ENCODE results near the gene KCNH2. TPM values are rescaled to one million over a fixed set of nuclear protein-coding genes. Genes with fewer than 3 reads are reported as not detected.

KCNH2 gene
- total and polyA plus RNA-seq, 2 of the 8 experiments (the other 6 are each of a cell fraction or from before 2014, with no cell fraction given) = 8.0 to 15.0 TPM

DNA sequence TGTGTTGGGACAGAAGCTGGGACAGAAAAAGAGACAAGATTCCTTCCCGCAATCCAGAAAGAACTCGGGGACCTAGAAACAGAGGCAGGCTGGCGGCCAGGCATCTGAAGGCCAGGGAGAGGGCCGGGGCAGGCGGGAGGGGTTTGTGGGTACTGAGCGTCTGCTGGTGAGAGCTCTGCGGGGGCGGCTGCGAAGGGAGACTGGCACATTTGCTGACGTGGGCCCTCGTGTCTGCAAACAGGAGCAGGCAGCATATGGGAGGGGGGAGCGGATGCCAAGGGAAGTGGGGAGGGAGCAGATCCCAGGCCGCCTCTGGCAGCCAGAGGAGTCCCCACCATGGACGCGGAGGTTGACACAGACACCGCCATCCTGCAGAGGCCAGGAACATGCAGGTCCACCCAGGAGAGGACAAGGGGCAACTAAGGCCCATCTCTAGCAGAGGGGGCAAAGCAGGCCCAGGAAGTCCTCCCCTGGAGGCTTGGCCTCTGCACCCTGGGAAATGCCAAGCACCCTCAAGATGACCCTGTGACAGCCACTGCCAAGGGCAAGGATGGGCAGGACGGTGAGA, 32.2 kb downstream of the KCNH2 start:
- ChIA-PET POLR2A (ENCODE audit: partially characterized antibody) (interaction anchor here (0.6 to 1.4 kb wide), 2 partner anchors 37 to 149 kb away, joined by 3 read pairs; no protein-coding TSS in a partner anchor), CTCF (ENCODE audit: partially characterized antibody) (interaction anchor here (0.6 to 6.1 kb wide), 11 partner anchors 9 to 72 kb away, joined by 3 to 35 read pairs (median 5); no protein-coding TSS in a partner anchor)
- no peak overlapping the region for H3K27ac ChIP-seq (ENCODE audit: low read depth, low read length)
- peaks cover 0 to 44% (median 30%) of the 10 kb centered on the region in 4 experiments; a peak in 6 of 7 replicates for H3K4me1 ChIP-seq (replicated peaks in 1 of 4; ENCODE audit: control insufficient read depth in 3 of 4, insufficient read depth in 4 of 4, low read length in 3 of 4)
- no peak overlapping the region for H4K5ac ChIP-seq (ENCODE audit: insufficient read length, low read depth, low read length)
- DNase-seq (ENCODE audit: low read depth in 1 of 2, low spot score in 2 of 2) (no peak), FAIRE-seq (no peak)
- peak overlapping the region; percentile 87; the same call in 1 of the 2 replicates for H2BK12ac ChIP-seq (ENCODE audit: low read depth, low read length)
- H3K56ac ChIP-seq (replicated peaks; ENCODE audit: insufficient read length, low read depth, low read length) = no peak overlapping the region
- H2BK15ac ChIP-seq (ENCODE audit: low read length) = peak overlapping the region; percentile 88; the same call in 1 of the 2 replicates
- TF ChIP-seq SP1 (IDR thresholded peaks at IDR 0.05; ENCODE audit: low read depth, low read length) (no peak), MAX (IDR thresholded peaks at IDR 0.05) (no peak), JUN (IDR thresholded peaks at IDR 0.05; ENCODE audit: low read depth, low read length) (no peak), BRCA1 (IDR thresholded peaks at IDR 0.05; ENCODE audit: low read depth, low read length) (no peak), TAF1 (IDR thresholded peaks at IDR 0.05; ENCODE audit: low read depth, low read length) (no peak), CREB1 (IDR thresholded peaks at IDR 0.05) (no peak), CBX8 (IDR thresholded peaks at IDR 0.05; ENCODE audit: borderline replicate concordance, low read depth, low read length) (no peak), RXRA (IDR thresholded peaks at IDR 0.05; ENCODE audit: insufficient read depth, low read depth, low read length) (no peak), BCL11A (IDR thresholded peaks at IDR 0.05; ENCODE audit: low read depth in 2 of 2, low read length in 2 of 2) (no peak), POLR2A (IDR thresholded peaks at IDR 0.05; ENCODE audit: control extremely low read depth in 1 of 2, low read depth in 2 of 2, low read length in 2 of 2) (no peak)
- TF ChIP-seq, protein P1, sequence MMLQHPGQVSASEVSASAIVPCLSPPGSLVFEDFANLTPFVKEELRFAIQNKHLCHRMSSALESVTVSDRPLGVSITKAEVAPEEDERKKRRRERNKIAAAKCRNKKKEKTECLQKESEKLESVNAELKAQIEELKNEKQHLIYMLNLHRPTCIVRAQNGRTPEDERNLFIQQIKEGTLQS (IDR thresholded peaks at IDR 0.05; ENCODE audit: insufficient read depth, low read depth, low read length) = no peak
- no peaks in the 10 kb centered on the region for H3K9me3 ChIP-seq (ENCODE audit: insufficient read depth in 2 of 2, low read depth in 1 of 2, low read length in 1 of 2)
- H3K79me2 ChIP-seq (ENCODE audit: control insufficient read depth in 1 of 2, insufficient read depth in 2 of 2, low read length in 2 of 2) = no peaks in the 10 kb centered on the region
- no peak overlapping the region for H3K14ac ChIP-seq (ENCODE audit: insufficient read length)
- H3K9ac ChIP-seq (replicated peaks in 1 of 4; ENCODE audit: extremely low read depth in 1 of 4, low read depth in 3 of 4, low read length in 3 of 4) = no peak overlapping the region
- H3K4me3 ChIP-seq (ENCODE audit: extremely low read depth in 1 of 4, insufficient read depth in 2 of 4, low read depth in 3 of 4, low read length in 4 of 4) = no peak overlapping the region
- H3K4ac ChIP-seq (replicated peaks; ENCODE audit: insufficient read length, low read depth, low read length) = no peak overlapping the region
- H3K23me2 ChIP-seq (ENCODE audit: low read depth, low read length) = peaks cover 4% of the 10 kb centered on the region; the same call in 1 of the 2 replicates
- H4K20me1 ChIP-seq (replicated peaks in 1 of 2; ENCODE audit: control insufficient read depth in 1 of 2, insufficient read depth in 2 of 2, low read length in 2 of 2) = peaks cover 0 to 3% of the 10 kb centered on the region in 2 experiments
- no peak overlapping the region for H3K4me2 ChIP-seq (ENCODE audit: insufficient read depth in 1 of 2, low read depth in 2 of 2, low read length in 2 of 2)
- no peak overlapping the region for H4K8ac ChIP-seq (ENCODE audit: extremely low read depth, insufficient read depth, low read length)
- 56% methylated on average over 15 of the region's 17 CpGs; no CpG with 5 or more reads in 1 of the 2 experiments for WGBS, 2 experiments (ENCODE audit: extremely low coverage in 1 of 2, insufficient coverage in 1 of 2, insufficient read length in 1 of 2, insufficient replicate concordance in 2 of 2, low coverage in 1 of 2, low lambda C conversion rate in 2 of 2, missing lambda C conversion rate in 1 of 2)
- H2BK120ac ChIP-seq (replicated peaks; ENCODE audit: low read depth, low read length) = no peak overlapping the region
- 0 out of 2 replicates have a peak overlapping the region, but pooled peaks have one; percentile 44 for H2BK5ac ChIP-seq (ENCODE audit: low read depth, low read length)
- 0 out of 2 replicates have a peak overlapping the region, but pooled peaks have one; percentile 48 for H3K18ac ChIP-seq (ENCODE audit: extremely low read depth, low read length)
- H2BK20ac ChIP-seq (ENCODE audit: low read length) = no peak overlapping the region
- no peak overlapping the region for H4K91ac ChIP-seq (replicated peaks; ENCODE audit: insufficient read length, low read length)
- no peaks in the 10 kb centered on the region for H3K79me1 ChIP-seq (ENCODE audit: low read depth, low read length)
- no peak overlapping the region for H2AK5ac ChIP-seq (ENCODE audit: low read depth, low read length)
- no peak overlapping the region for H3K23ac ChIP-seq (ENCODE audit: insufficient read length)
- peaks cover 0 to 18% (median 13%) of the 10 kb centered on the region in 4 experiments; a peak in 5 of 7 replicates for H3K27me3 ChIP-seq (replicated peaks in 1 of 4; ENCODE audit: control insufficient read depth in 3 of 4, extremely low read depth in 1 of 4, insufficient read depth in 3 of 4, low read length in 3 of 4)
- H3K36me3 ChIP-seq (ENCODE audit: control insufficient read depth in 2 of 4, insufficient read depth in 4 of 4, low read length in 3 of 4) = no peaks in the 10 kb centered on the region
- H2AFZ ChIP-seq (ENCODE audit: low read length) = no peak overlapping the region

Data from H1 (cell line).